ENCODE data around the gene PIGM. TPM values are rescaled to one million over a fixed set of nuclear protein-coding genes. Genes with fewer than 3 reads are reported as not detected.
A peak's percentile ranks its signal among the peaks of the same experiment; 100 is the strongest.

PIGM gene
- total and polyA plus RNA-seq, 2 experiments from 2014 or later: 5.0 TPM

GRCh38 chr1:160040476-160040875, 8.7 kb upstream of the PIGM start:
- H3K27me3 Mint-ChIP-seq (ENCODE audit: insufficient read depth, low read depth, poor library complexity): peaks cover 2% of the 10 kb centered on the region
- H3K27me3 ChIP-seq (ENCODE audit: insufficient read depth): peaks cover 7% of the 10 kb centered on the region; the same call in 1 of the 2 replicates
- no peaks in the 10 kb centered on the region for H3K9me2 ChIP-seq (ENCODE audit: insufficient read depth)
- H3K4me3 Mint-ChIP-seq: no peak overlapping the region
- H3K36me3 ChIP-seq (ENCODE audit: insufficient read depth): no peaks in the 10 kb centered on the region
- no peak overlapping the region for H3K4me2 ChIP-seq
- no peaks in the 10 kb centered on the region for H3K4me1 ChIP-seq (ENCODE audit: insufficient read depth)
- H3K27ac ChIP-seq (ENCODE audit: low read depth): no peak overlapping the region
- no peak for TF ChIP-seq ZNF331 (CRISPR knock-in tag; IDR thresholded peaks at IDR 0.05; ENCODE audit: low read depth)
- H3K9me3 Mint-ChIP-seq: no peaks in the 10 kb centered on the region
- no peak for ATAC-seq
- H3K27ac Mint-ChIP-seq: no peak overlapping the region
- no peaks in the 10 kb centered on the region for H3K4me1 Mint-ChIP-seq
- no peak for DNase-seq (ENCODE audit: low spot score)
- H3F3A ChIP-seq (replicated peaks; ENCODE audit: low read depth): no peaks in the 10 kb centered on the region
- H3K4me3 ChIP-seq: no peak overlapping the region
- 0 out of 3 replicates have a peak, but pooled peaks cover 3% of the 10 kb centered on the region for H3K36me3 Mint-ChIP-seq (ENCODE audit: low read depth)
- no peak overlapping the region for H2AFZ ChIP-seq
- H4K20me1 ChIP-seq (replicated peaks; ENCODE audit: insufficient read depth): no peaks in the 10 kb centered on the region
- no peaks in the 10 kb centered on the region for H3K79me2 ChIP-seq (replicated peaks; ENCODE audit: insufficient read depth)

- Histone ChIP-seq H3K27ac (ENCODE audit: low read depth) (no peak overlapping the region), H2AFZ (peak overlapping the region; percentile 95), H3K79me2 (replicated peaks; ENCODE audit: insufficient read depth) (peaks cover 29% of the 10 kb centered on the region), H3K4me1 (ENCODE audit: insufficient read depth) (peaks cover 21% of the 10 kb centered on the region), H3K4me2 (peak overlapping the region; percentile 88), H3K27me3 (ENCODE audit: insufficient read depth) (peaks cover 11% of the 10 kb centered on the region; the same call in 1 of the 2 replicates), H3F3A (replicated peaks; ENCODE audit: low read depth) (no peaks in the 10 kb centered on the region), H3K36me3 (ENCODE audit: insufficient read depth) (no peaks in the 10 kb centered on the region), H3K4me3 (peak overlapping the region; percentile 92), H4K20me1 (replicated peaks; ENCODE audit: insufficient read depth) (peaks cover 5% of the 10 kb centered on the region; the same call in 1 of the 2 replicates), H3K9me2 (ENCODE audit: insufficient read depth) (no peaks in the 10 kb centered on the region)
- no peaks in the 10 kb centered on the region; the same call in 2 of the 3 replicates for H3K9me3 Mint-ChIP-seq
- no peak overlapping the region for H3K27ac Mint-ChIP-seq
- DNase-seq (ENCODE audit: low spot score) (no peak), ATAC-seq (no peak)
- H3K4me3 Mint-ChIP-seq: peak overlapping the region; percentile 94
- no peaks in the 10 kb centered on the region for H3K36me3 Mint-ChIP-seq (ENCODE audit: low read depth)
- peaks cover 15% of the 10 kb centered on the region for H3K4me1 Mint-ChIP-seq
- peaks cover 1% of the 10 kb centered on the region for H3K27me3 Mint-ChIP-seq (ENCODE audit: insufficient read depth, low read depth, poor library complexity)
- TF ChIP-seq EZH2phosphoT487 (IDR thresholded peaks at IDR 0.05; ENCODE audit: unreplicated experiment) (no peak), CREB1 (CRISPR knock-in tag; IDR thresholded peaks at IDR 0.05; ENCODE audit: low read depth) (no peak), JUNB (IDR thresholded peaks at IDR 0.05; ENCODE audit: unreplicated experiment) (no peak), ETS1 (IDR thresholded peaks at IDR 0.05) (no peak), POLR2AphosphoS5 (IDR thresholded peaks at IDR 0.05; ENCODE audit: low read depth) (no peak), EZH2 (IDR thresholded peaks at IDR 0.05; ENCODE audit: low read depth, unreplicated experiment) (no peak), STAT1 (IDR thresholded peaks at IDR 0.05; ENCODE audit: unreplicated experiment) (no peak), ZNF462 (CRISPR knock-in tag; IDR thresholded peaks at IDR 0.05) (no peak), ZNF114 (CRISPR knock-in tag; IDR thresholded peaks at IDR 0.05) (no peak), REST (IDR thresholded peaks at IDR 0.05; ENCODE audit: unreplicated experiment) (no peak)
These were observed 503 bp upstream of the PIGM start for GRCh38 chr1:160032165-160032820.

All from GM23338 (cell line).